ENCODE results near the gene SPARCL1.
"Not testable (repeated sequence)": the region's sequence is repeated elsewhere in the genome, so short reads cannot be mapped to it uniquely, and the experiment has no call there.

SPARCL1 gene

GRCh38 chr4:87433342-87433741, 95.8 kb downstream of the SPARCL1 start:
- no peak for DNase-seq

- DNase-seq, result no peak
These were observed 99.1 kb downstream of the SPARCL1 start for GRCh38 chr4:87430038-87430437.

- no peak for DNase-seq
These were observed 100.2 kb downstream of the SPARCL1 start for GRCh38 chr4:87428979-87429378.

GRCh38 chr4:87427518-87427868, 101.7 kb downstream of the SPARCL1 start:
- no peak for DNase-seq

- DNase-seq, result no peak
These were observed 102.2 kb downstream of the SPARCL1 start for GRCh38 chr4:87426865-87427517.

- DNase-seq, result no peak
These were observed 103.5 kb downstream of the SPARCL1 start for GRCh38 chr4:87425711-87426110.

- DNase-seq, result not testable (repeated sequence)
These were observed 105.1 kb downstream of the SPARCL1 start for GRCh38 chr4:87424099-87424543.

Data from stimulated activated naive CD4-positive, alpha-beta T cell treated with Interleukin-2 at 50 U/mL for 16 hours (primary cell).